PC-9 (cell line): Measurements from ENCODE around the gene CHKA.

Experiments used
- CTCF ChIP-seq: fragments of 200-600 bp; sonication (generic); conservative IDR thresholded peaks from 2 replicates; pipeline ENCODE4 v1.6.1; 2017; ENCODE audit warnings: mixed run types, antibody characterized with exemption, mild to moderate bottlenecking, moderate library complexity
- EZH2 ChIP-seq: fragments of 200-600 bp; sonication (generic); IDR thresholded peaks from 2 replicates; pipeline ENCODE4 v1.8.0; 2017; ENCODE audit warnings: antibody characterized with exemption, low read depth

- TF ChIP-seq CTCF (no peak), EZH2 (no peak)
Observed at GRCh38 chr11:68083517-68083916, 37.7 kb downstream of the CHKA start.
